Activated CD8-positive, alpha-beta memory T cell treated with anti-CD3 and anti-CD28 coated beads, Interleukin-2, amount 50 U/mL, for 1 hour (primary cell): ENCODE measurements around the gene SLC6A9.

Source experiments
- DNase-seq: peaks from one replicate; pipeline ENCODE4 v3.0.0-alpha.2; 2020; ENCODE audit errors: extremely low read depth

Gene SLC6A9

GRCh38 chr1:44031252-44032169, at the start of gene SLC6A9:
Gene SLC6A9 (minus strand): TSS chr1:44031462. CDS start chr1:44024277, 7,185 bp downstream.
- no peak for DNase-seq

- DNase-seq: no peak
Measured at GRCh38 chr1:44079566-44079965, 48.3 kb upstream of the SLC6A9 start.

GRCh38 chr1:44078104-44078503, 46.8 kb upstream of the SLC6A9 start:
- no peak for DNase-seq

GRCh38 chr1:44077421-44077820, 46.2 kb upstream of the SLC6A9 start:
- no peak for DNase-seq

GRCh38 chr1:44076066-44076465, 44.8 kb upstream of the SLC6A9 start:
- DNase-seq: no peak

DNA sequence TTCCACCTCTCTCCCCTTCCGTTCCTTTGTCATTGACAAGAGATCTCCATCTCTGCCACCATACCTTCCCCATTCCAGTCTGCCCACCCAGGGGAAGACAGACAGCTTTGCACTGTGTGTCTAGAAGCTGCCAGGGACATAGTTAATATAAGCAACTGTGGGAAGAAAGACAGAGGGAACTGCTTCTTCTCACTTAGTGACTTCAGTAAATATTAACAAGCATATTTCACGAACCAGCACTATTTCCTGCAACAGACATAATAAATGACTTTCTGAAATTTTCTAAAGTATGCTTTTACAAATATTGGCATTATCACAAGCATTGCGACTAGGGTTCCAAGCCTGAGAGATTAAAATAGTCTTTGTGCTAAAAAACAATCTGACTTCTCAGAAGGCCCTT, 43.2 kb upstream of the SLC6A9 start:
- no peak for DNase-seq

GRCh38 chr1:44073528-44073927, 42.3 kb upstream of the SLC6A9 start:
- no peak for DNase-seq

GRCh38 chr1:44072821-44073220, 41.6 kb upstream of the SLC6A9 start:
- no peak for DNase-seq

DNA sequence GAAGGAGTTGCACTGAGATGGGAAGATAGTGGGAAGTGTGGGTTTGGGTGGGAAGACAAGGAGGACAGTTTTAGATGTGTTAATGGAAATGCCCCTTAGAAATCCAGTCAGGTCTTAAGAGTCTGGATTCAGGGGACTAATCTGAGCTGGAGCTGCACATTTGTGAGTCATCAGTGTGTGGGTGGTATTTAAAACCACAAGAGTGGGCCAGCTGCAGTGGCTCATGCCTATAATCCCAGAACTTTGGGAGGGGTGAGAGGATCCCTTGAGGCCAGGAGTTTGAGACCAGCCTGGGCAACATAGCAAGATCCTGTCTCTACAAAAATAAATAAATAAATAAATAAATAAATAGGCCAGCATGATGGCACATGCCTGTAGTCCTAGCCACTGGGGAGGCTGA, 40.9 kb upstream of the SLC6A9 start:
- DNase-seq: no peak

- no peak for DNase-seq
Measured at GRCh38 chr1:44071461-44071860, 40.2 kb upstream of the SLC6A9 start.

DNA sequence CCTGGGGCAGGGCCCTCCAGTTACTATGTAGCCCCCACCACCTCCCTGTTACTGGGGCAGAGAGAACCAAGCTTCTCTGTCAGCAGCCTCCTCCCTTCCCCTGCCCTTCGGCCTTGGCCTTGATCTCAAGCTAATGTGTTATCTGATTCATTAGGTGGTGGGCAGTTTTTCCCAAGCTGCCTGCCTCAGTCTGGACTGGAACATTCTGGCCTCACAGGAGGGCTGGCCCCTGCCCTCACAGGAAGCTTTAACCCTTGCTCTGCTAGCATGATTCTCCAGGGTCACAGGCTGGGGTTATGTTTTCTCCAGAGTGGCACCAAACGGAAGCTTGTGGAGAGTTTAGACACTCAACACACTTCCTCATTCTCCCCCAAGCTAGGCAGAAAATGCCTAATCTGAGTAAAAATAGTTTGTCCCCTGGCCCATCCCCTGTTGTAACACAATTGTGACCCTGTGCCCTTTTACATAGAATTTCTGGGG, 37.2 kb upstream of the SLC6A9 start:
- no peak for DNase-seq

DNA sequence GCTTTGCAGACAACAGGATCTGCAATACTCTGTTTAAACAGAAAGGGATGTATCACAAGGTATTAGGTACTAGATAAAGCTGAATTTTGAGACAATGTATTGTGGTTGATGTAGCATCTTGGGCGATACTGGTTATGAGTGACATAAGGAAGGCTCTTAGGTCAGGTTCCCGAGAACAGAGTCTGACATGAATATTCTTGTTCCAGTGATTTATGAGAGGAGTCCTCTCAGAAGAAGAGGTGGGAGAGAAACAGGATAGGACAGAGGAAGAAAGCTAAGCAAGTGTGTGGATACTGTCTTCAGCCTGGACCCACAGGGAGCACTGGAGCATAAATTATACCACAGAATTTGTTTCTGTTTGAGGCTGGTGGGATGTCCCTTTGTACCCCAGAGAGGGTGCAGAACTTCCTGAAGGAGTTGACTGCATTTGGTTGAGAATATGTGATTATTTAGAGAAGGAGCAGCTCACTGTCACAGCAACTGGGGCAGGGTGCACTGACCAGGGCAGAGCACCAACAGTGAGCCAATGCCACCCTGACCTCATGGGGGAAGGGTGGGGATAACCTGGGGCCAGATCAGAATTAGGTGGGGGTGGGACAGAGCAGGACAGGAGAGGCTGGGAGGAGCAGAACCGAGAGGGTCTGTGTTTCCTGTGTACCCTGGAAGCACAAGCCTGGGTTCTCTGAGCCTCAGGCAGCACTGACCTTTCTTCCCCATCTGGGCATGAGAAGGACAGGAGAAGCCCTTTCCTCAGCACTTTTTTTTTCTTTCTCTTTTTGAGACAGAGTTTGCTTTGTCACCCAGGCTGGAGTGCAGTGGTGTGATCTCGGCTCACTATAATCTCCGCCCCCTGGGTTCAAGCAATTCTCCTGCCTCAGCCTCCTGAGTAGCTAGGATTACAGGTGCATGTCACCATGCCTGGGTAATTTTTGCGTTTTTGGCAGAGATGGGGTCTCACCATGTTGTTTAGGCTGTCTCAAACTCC, 36.3 kb upstream of the SLC6A9 start:
- no peak for DNase-seq

DNA sequence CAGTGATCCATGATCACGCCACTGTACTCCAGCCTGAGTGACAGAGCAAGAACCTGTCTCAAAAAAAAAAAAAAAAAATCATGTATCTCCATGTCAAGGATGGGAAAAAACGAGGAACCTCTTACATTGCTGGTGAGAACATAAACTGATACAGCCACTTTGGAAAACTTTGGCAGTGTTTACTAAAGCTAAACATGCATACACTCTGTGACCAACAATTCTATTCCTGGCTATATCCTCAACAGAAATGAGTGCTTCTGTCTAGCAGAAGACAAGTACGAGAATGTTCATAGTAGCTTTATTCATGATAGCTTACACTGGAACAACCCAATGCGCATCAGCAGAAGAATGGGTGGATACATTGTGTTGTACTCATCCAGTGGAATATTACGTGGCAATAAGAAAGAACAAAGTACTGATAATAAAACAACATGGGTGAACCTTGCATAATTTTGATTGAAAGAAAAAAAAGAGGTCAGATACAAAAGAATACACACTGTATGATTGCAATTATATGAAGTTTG, 31.5 kb upstream of the SLC6A9 start:
- DNase-seq: no peak

GRCh38 chr1:44061857-44062256, 30.6 kb upstream of the SLC6A9 start:
- DNase-seq: no peak

DNA sequence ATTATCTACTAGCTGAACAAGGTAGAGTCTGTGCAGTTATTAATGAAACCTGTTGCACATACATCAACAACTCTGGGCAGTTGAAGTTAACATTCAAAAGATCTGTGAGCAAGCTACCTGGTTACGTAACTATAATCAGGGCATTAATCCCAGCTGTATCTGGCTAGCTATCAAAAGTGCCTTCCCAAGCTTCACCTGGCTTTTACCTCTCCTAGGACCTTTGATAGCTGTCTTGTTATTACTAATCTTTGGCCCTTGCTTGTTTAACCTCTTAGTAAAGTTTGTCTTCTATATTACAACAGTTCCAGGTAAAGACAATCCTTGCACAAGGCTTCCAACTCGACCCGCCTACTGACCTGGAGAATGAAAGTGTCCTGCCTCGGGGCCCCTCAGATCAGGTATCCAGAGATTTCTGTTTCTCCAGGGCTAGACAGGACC, 29.6 kb upstream of the SLC6A9 start:
- no peak for DNase-seq

GRCh38 chr1:44059664-44060355, 28.5 kb upstream of the SLC6A9 start:
- no peak for DNase-seq

- no peak for DNase-seq
Measured at GRCh38 chr1:44059212-44059611, 27.9 kb upstream of the SLC6A9 start.

DNA sequence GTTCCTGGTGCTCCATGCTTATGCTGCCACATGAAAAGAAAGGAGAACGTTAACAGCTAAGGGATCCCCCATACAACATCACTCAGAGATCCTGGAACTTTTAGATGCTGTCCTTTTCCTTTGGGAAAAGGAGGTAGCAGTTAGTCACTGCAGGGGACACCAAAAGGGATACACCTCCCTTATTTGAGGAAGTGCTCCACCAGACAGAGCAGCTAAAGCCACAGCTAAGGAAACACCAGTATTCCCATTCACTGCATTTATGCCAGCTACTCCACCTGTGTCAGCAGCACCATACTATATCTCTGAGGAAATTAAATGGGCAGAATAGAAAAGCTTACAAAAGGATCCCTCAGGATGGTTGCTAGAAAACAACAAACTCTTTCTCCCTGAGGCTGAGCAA, 26.0 kb upstream of the SLC6A9 start:
- DNase-seq: no peak

- no peak for DNase-seq
Measured at GRCh38 chr1:44053394-44053793, 22.1 kb upstream of the SLC6A9 start.

GRCh38 chr1:44050261-44050660, 19.0 kb upstream of the SLC6A9 start:
- DNase-seq: no peak

DNA sequence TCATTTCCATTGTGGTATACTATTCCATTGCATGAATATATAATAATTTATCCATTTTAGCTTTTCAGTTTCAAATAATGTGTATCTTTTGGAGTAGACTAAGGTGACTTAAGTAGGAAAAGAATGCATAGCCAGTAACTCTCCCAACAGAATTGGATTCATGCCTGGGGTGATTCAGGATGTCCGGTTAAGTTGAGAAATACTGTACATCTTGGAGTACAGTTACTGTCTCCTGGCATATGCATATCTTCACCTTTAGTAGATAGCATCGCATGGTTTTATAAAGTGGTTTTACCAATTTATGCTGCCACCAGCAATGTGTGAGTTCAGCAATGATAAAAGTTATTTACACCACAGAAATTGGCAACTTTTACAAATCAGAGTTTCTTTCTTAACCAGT, 18.6 kb upstream of the SLC6A9 start:
- no peak for DNase-seq
